ENCODE measurements around the gene HAL. TPM values are rescaled to one million over a fixed set of nuclear protein-coding genes. Genes with fewer than 3 reads are reported as not detected.

HAL gene
- total and polyA plus RNA-seq, 10 of the 15 experiments (the other 5 are each of a cell fraction or from before 2014, with no cell fraction given), result 0.04 to 0.45 (median 0.13) TPM; not detected in 1

- no peak for ATAC-seq
- Histone ChIP-seq H3K9ac (ENCODE audit: control insufficient read depth, insufficient read depth, low read length) (no peak overlapping the region), H3K79me2 (ENCODE audit: control insufficient read depth, insufficient read depth, low read length) (no peaks in the 10 kb centered on the region), H4K20me1 (ENCODE audit: control insufficient read depth, insufficient read depth) (no peaks in the 10 kb centered on the region), H3K27ac (ENCODE audit: control insufficient read depth, insufficient read depth) (no peak overlapping the region), H3K4me3 (no peak overlapping the region), H3K4me1 (ENCODE audit: control insufficient read depth, insufficient read depth, low read length) (peaks cover 3% of the 10 kb centered on the region; the same call in 1 of the 2 replicates), H2AFZ (ENCODE audit: control insufficient read depth, low read depth, low read length) (no peak overlapping the region), H3K27me3 (replicated peaks in 1 of 2; ENCODE audit: control insufficient read depth in 2 of 2, insufficient read depth in 2 of 2, low read length in 1 of 2) (no peaks in the 10 kb centered on the region), H3K36me3 (ENCODE audit: control insufficient read depth in 2 of 2, insufficient read depth in 2 of 2, low read length in 1 of 2) (no peaks in the 10 kb centered on the region), H3K4me2 (ENCODE audit: control insufficient read depth, insufficient read depth) (no peak overlapping the region), H3K9me3 (replicated peaks; ENCODE audit: control insufficient read depth, insufficient read depth, low read length) (no peaks in the 10 kb centered on the region)
- intact Hi-C loops (cut with micrococcal nuclease; ENCODE audit: unreplicated experiment), result no loop called here
- no peak for DNase-seq (ENCODE audit: low read depth, low spot score)
- BruUV-seq (replicated peaks), result no TSS peak
- TF ChIP-seq NBN (IDR thresholded peaks at IDR 0.05) (no peak), SREBF2 (IDR thresholded peaks at IDR 0.05; ENCODE audit: low read length) (no peak)
- ChIA-PET POLR2A (no interaction called here), RAD21 (ENCODE audit: unreplicated experiment) (no interaction called here), CTCF (interaction anchor here (1.1 to 2.5 kb wide), 3 partner anchors 24 to 58 kb away, joined by 3 to 13 read pairs (median 5); no protein-coding TSS in a partner anchor), SMC1A (ENCODE audit: uncharacterized antibody, unreplicated experiment) (interaction anchor here (0.9 to 1.8 kb wide), 4 partner anchors 10 to 81 kb away, joined by 3 to 5 read pairs (median 4); no protein-coding TSS in a partner anchor)
- no peak for FAIRE-seq
- in situ Hi-C loops (cut with MboI), result no loop called here
- 75% methylated on average over 6 of the region's 6 CpGs for WGBS (ENCODE audit: insufficient coverage, insufficient replicate concordance, low lambda C conversion rate, missing lambda C conversion rate)
These were observed 55.6 kb downstream of the HAL start for GRCh38 chr12:95940514-95940913.

Other genes starting within 250 kb of the HAL start
- gene NTN4, start 205.6 kb downstream of the HAL start, total RNA-seq (2014; rRNA removed), result not detected in 2 replicates
- gene NTN4, start 205.6 kb downstream of the HAL start, total RNA-seq (2014; rRNA removed; fragmentation: Illumina TruSeq; extraction: Trizol), result not detected in 2 replicates
- gene NTN4, start 205.6 kb downstream of the HAL start, total RNA-seq (2021), result 0.08 and 0.15 TPM in 2 replicates
- gene NTN4, start 205.6 kb downstream of the HAL start, polyA plus RNA-seq (2011; rRNA removed), result not detected in 2 replicates
- gene NTN4, start 205.6 kb downstream of the HAL start, polyA plus RNA-seq (2014; fragmentation: Illumina TruSeq; extraction: Trizol), result not detected in 2 replicates
- gene NTN4, start 205.6 kb downstream of the HAL start, polyA plus RNA-seq (2014; fragmentation: Nextera tagmentation; extraction: Ambion mirVana), result not detected
- gene NTN4, start 205.6 kb downstream of the HAL start, polyA plus RNA-seq (2014; rRNA removed), result not detected in 2 replicates
- gene NTN4, start 205.6 kb downstream of the HAL start, polyA plus RNA-seq (2016; fragmentation: Nextera tagmentation; extraction: Ambion mirVana), result not detected
- 36.5 and 37.8 TPM in 2 replicates for gene SNRPF, start 137.4 kb downstream of the HAL start, total RNA-seq (2014; rRNA removed)
- 73.6 and 78.8 TPM in 2 replicates for gene SNRPF, start 137.4 kb downstream of the HAL start, total RNA-seq (2014; rRNA removed; fragmentation: Illumina TruSeq; extraction: Trizol)
- 42.9 and 48.2 TPM in 2 replicates for gene SNRPF, start 137.4 kb downstream of the HAL start, total RNA-seq (2021)
- 32.9 and 54.8 TPM in 2 replicates for gene SNRPF, start 137.4 kb downstream of the HAL start, polyA plus RNA-seq (2011; rRNA removed)
- gene SNRPF, start 137.4 kb downstream of the HAL start, polyA plus RNA-seq (2014; fragmentation: Illumina TruSeq; extraction: Trizol), result 66.8 and 77.0 TPM in 2 replicates
- 100 to 1,000 TPM; 187 to 204 TPM for gene SNRPF, start 137.4 kb downstream of the HAL start, polyA plus RNA-seq (2014; fragmentation: Nextera tagmentation; extraction: Ambion mirVana)
- 43.4 and 44.1 TPM in 2 replicates for gene SNRPF, start 137.4 kb downstream of the HAL start, polyA plus RNA-seq (2014; rRNA removed)
- gene SNRPF, start 137.4 kb downstream of the HAL start, polyA plus RNA-seq (2016; fragmentation: Nextera tagmentation; extraction: Ambion mirVana), result 100 to 1,000 TPM; 151 to 171 TPM
- not detected in 2 replicates for gene CCDC38, start 53.7 kb downstream of the HAL start, total RNA-seq (2014; rRNA removed)
- gene CCDC38, start 53.7 kb downstream of the HAL start, total RNA-seq (2014; rRNA removed; fragmentation: Illumina TruSeq; extraction: Trizol), result not detected in 2 replicates
- gene CCDC38, start 53.7 kb downstream of the HAL start, total RNA-seq (2021), result 0.08 TPM in 1 of 2 replicates, not detected in the other
- 0.04 TPM in 2 replicates for gene CCDC38, start 53.7 kb downstream of the HAL start, polyA plus RNA-seq (2011; rRNA removed)
- not detected in 2 replicates for gene CCDC38, start 53.7 kb downstream of the HAL start, polyA plus RNA-seq (2014; fragmentation: Illumina TruSeq; extraction: Trizol)
- not detected for gene CCDC38, start 53.7 kb downstream of the HAL start, polyA plus RNA-seq (2014; fragmentation: Nextera tagmentation; extraction: Ambion mirVana)
- 0.06 TPM in 1 of 2 replicates, not detected in the other for gene CCDC38, start 53.7 kb downstream of the HAL start, polyA plus RNA-seq (2014; rRNA removed)
- gene CCDC38, start 53.7 kb downstream of the HAL start, polyA plus RNA-seq (2016; fragmentation: Nextera tagmentation; extraction: Ambion mirVana), result under 1 TPM in 1 of 2 experiments, not detected in 1; 0.05 TPM
- 0.06 and 0.22 TPM in 2 replicates for gene AMDHD1, start 53.0 kb downstream of the HAL start, total RNA-seq (2014; rRNA removed)
- not detected in 2 replicates for gene AMDHD1, start 53.0 kb downstream of the HAL start, total RNA-seq (2014; rRNA removed; fragmentation: Illumina TruSeq; extraction: Trizol)
- gene AMDHD1, start 53.0 kb downstream of the HAL start, total RNA-seq (2021), result 0.15 TPM in 1 of 2 replicates, not detected in the other
- gene AMDHD1, start 53.0 kb downstream of the HAL start, polyA plus RNA-seq (2011; rRNA removed), result 0.09 and 0.11 TPM in 2 replicates
- gene AMDHD1, start 53.0 kb downstream of the HAL start, polyA plus RNA-seq (2014; fragmentation: Illumina TruSeq; extraction: Trizol), result 0.28 and 0.33 TPM in 2 replicates
- not detected for gene AMDHD1, start 53.0 kb downstream of the HAL start, polyA plus RNA-seq (2014; fragmentation: Nextera tagmentation; extraction: Ambion mirVana)
- 0.04 and 0.06 TPM in 2 replicates for gene AMDHD1, start 53.0 kb downstream of the HAL start, polyA plus RNA-seq (2014; rRNA removed)
- gene AMDHD1, start 53.0 kb downstream of the HAL start, polyA plus RNA-seq (2016; fragmentation: Nextera tagmentation; extraction: Ambion mirVana), result under 1 TPM in 1 of 2 experiments, not detected in 1; 0.16 TPM
- gene LTA4H, start 39.2 kb upstream of the HAL start, total RNA-seq (2014; rRNA removed), result 46.5 and 55.0 TPM in 2 replicates
- gene LTA4H, start 39.2 kb upstream of the HAL start, total RNA-seq (2014; rRNA removed; fragmentation: Illumina TruSeq; extraction: Trizol), result 63.1 and 63.4 TPM in 2 replicates
- gene LTA4H, start 39.2 kb upstream of the HAL start, total RNA-seq (2021), result 44.7 and 45.9 TPM in 2 replicates
- gene LTA4H, start 39.2 kb upstream of the HAL start, polyA plus RNA-seq (2011; rRNA removed), result 106 and 161 TPM in 2 replicates
- 73.6 and 99.5 TPM in 2 replicates for gene LTA4H, start 39.2 kb upstream of the HAL start, polyA plus RNA-seq (2014; fragmentation: Illumina TruSeq; extraction: Trizol)
- 10 to 100 TPM; 47.2 to 47.4 TPM for gene LTA4H, start 39.2 kb upstream of the HAL start, polyA plus RNA-seq (2014; fragmentation: Nextera tagmentation; extraction: Ambion mirVana)
- 47.6 and 51.3 TPM in 2 replicates for gene LTA4H, start 39.2 kb upstream of the HAL start, polyA plus RNA-seq (2014; rRNA removed)
- 10 to 100 TPM; 43.9 to 45.9 TPM for gene LTA4H, start 39.2 kb upstream of the HAL start, polyA plus RNA-seq (2016; fragmentation: Nextera tagmentation; extraction: Ambion mirVana)
- 0.56 and 0.98 TPM in 2 replicates for gene ELK3, start 198.0 kb upstream of the HAL start, total RNA-seq (2014; rRNA removed)
- gene ELK3, start 198.0 kb upstream of the HAL start, total RNA-seq (2014; rRNA removed; fragmentation: Illumina TruSeq; extraction: Trizol), result 0.69 and 0.89 TPM in 2 replicates
- gene ELK3, start 198.0 kb upstream of the HAL start, total RNA-seq (2021), result 0.96 and 1.2 TPM in 2 replicates
- 4.8 and 5.3 TPM in 2 replicates for gene ELK3, start 198.0 kb upstream of the HAL start, polyA plus RNA-seq (2011; rRNA removed)
- gene ELK3, start 198.0 kb upstream of the HAL start, polyA plus RNA-seq (2014; fragmentation: Illumina TruSeq; extraction: Trizol), result 0.92 and 0.98 TPM in 2 replicates
- under 1 TPM; 0.37 to 0.68 TPM for gene ELK3, start 198.0 kb upstream of the HAL start, polyA plus RNA-seq (2014; fragmentation: Nextera tagmentation; extraction: Ambion mirVana)
- gene ELK3, start 198.0 kb upstream of the HAL start, polyA plus RNA-seq (2014; rRNA removed), result 0.47 and 1.2 TPM in 2 replicates
- under 1 TPM; 0.68 to 0.87 TPM for gene ELK3, start 198.0 kb upstream of the HAL start, polyA plus RNA-seq (2016; fragmentation: Nextera tagmentation; extraction: Ambion mirVana)

Data from GM12878 (cell line).